GM13977 (cell line): ENCODE data around the gene CCDC186.

Experiments used
- DNase-seq: peaks from one replicate; pipeline ENCODE4 v3.0.0; 2012; ENCODE audit warnings: low spot score
- CTCF ChIP-seq: IDR thresholded peaks from 2 replicates; pipeline ENCODE4 v1.5.1; 2012; ENCODE audit warnings: mild to moderate bottlenecking, control low read depth; ENCODE audit not compliant: insufficient read depth; ENCODE audit errors: extremely low read depth, missing control alignments
- in situ Hi-C: fragments of 300-500 bp; cut with MboI; formaldehyde crosslinking; loops from one replicate; pipeline ENCODE4 v1.12.0; 2022; ENCODE audit warnings: low sequenced_read_pairs, low pct_unique_long_range_greater_than_20kb, mixed read lengths, inconsistent platforms; ENCODE audit not compliant: unreplicated experiment

The CCDC186 gene

GRCh38 chr10:114173921-114174694, at the start of gene CCDC186:
Gene CCDC186 (minus strand): TSS chr10:114174203. CDS start chr10:114163268, 10,935 bp downstream.
- in situ Hi-C loops, result no loop called here
- no peak for TF ChIP-seq CTCF
- peak; percentile 96 for DNase-seq

GRCh38 chr10:114223066-114223465, 49.1 kb upstream of the CCDC186 start:
- TF ChIP-seq CTCF, result no peak
- DNase-seq, result no peak
- in situ Hi-C loops, result no loop called here

- TF ChIP-seq CTCF, result no peak
Measured at GRCh38 chr10:114221235-114221634, 47.2 kb upstream of the CCDC186 start.

GRCh38 chr10:114220281-114220680, 46.3 kb upstream of the CCDC186 start:
- in situ Hi-C loops, result no loop called here
- TF ChIP-seq CTCF, result no peak
- DNase-seq, result no peak

More at GRCh38 chr10:114221235-114221634, 47.2 kb upstream of the CCDC186 start:
- DNase-seq, result no peak
- in situ Hi-C loops, result no loop called here

GRCh38 chr10:114215033-114215432, 41.0 kb upstream of the CCDC186 start:
- DNase-seq, result no peak
- no peak for TF ChIP-seq CTCF
- in situ Hi-C loops, result no loop called here

- TF ChIP-seq CTCF, result no peak
- no peak for DNase-seq
- in situ Hi-C loops, result no loop called here
Measured at GRCh38 chr10:114212153-114212552, 38.1 kb upstream of the CCDC186 start.
